Endometrial microvascular endothelial cells (primary cell): ENCODE results near the gene KIF21A. TPM values are rescaled to one million over a fixed set of nuclear protein-coding genes. Genes with fewer than 3 reads are reported as not detected.

ENCODE experiments used
- in situ Hi-C: cut with HindIII; loops from 2 replicates; pipeline ENCODE4 v1.10.0; 2017; ENCODE audit warnings: low sequenced_read_pairs, low pct_unique_long_range_greater_than_20kb; ENCODE audit errors: inconsistent ontology term
- total RNA-seq: library from RNA; depleted of rRNA; stranded (reverse); fragments of >200 nt; gene quantifications from one replicate; pipeline ENCODE4 v1.2.3, GENCODE V29; 2015; ENCODE audit errors: inconsistent ontology term

Gene KIF21A
- total RNA-seq, 1 donor from 2014 or later, result 6.5 TPM

- in situ Hi-C loops, result no loop called here
These were observed 1.5 kb downstream of the KIF21A start for GRCh38 chr12:39441189-39441962.

GRCh38 chr12:39440781-39441180 lies 2.1 kb downstream of the KIF21A start:
- in situ Hi-C loops, result no loop called here

GRCh38 chr12:39440101-39440500 lies 2.8 kb downstream of the KIF21A start:
- in situ Hi-C loops, result no loop called here

GRCh38 chr12:39435531-39435930 lies 7.4 kb downstream of the KIF21A start:
- in situ Hi-C loops, result no loop called here

GRCh38 chr12:39431797-39432196 lies 11.1 kb downstream of the KIF21A start:
- in situ Hi-C loops, result no loop called here

- in situ Hi-C loops, result no loop called here
These were observed 11.7 kb downstream of the KIF21A start for GRCh38 chr12:39431002-39431796.

GRCh38 chr12:39429809-39430208 lies 13.1 kb downstream of the KIF21A start:
- in situ Hi-C loops, result no loop called here

GRCh38 chr12:39427360-39427808 lies 15.5 kb downstream of the KIF21A start:
- in situ Hi-C loops, result no loop called here

GRCh38 chr12:39426636-39427240 lies 16.2 kb downstream of the KIF21A start:
- in situ Hi-C loops, result no loop called here

- in situ Hi-C loops, result no loop called here
These were observed 22.9 kb downstream of the KIF21A start for GRCh38 chr12:39420043-39420442.

GRCh38 chr12:39419471-39419870 lies 23.4 kb downstream of the KIF21A start:
- in situ Hi-C loops, result no loop called here

GRCh38 chr12:39417916-39418315 lies 25.0 kb downstream of the KIF21A start:
- in situ Hi-C loops, result no loop called here

- in situ Hi-C loops, result no loop called here
These were observed 28.8 kb downstream of the KIF21A start for GRCh38 chr12:39413836-39414771.

- in situ Hi-C loops, result no loop called here
These were observed 30.7 kb downstream of the KIF21A start for GRCh38 chr12:39412210-39412609.

- in situ Hi-C loops, result no loop called here
These were observed 36.7 kb downstream of the KIF21A start for GRCh38 chr12:39406262-39406661.

GRCh38 chr12:39405580-39405979 lies 37.3 kb downstream of the KIF21A start:
- in situ Hi-C loops, result no loop called here

GRCh38 chr12:39404000-39404399 lies 38.9 kb downstream of the KIF21A start:
- in situ Hi-C loops, result no loop called here

- in situ Hi-C loops, result no loop called here
These were observed 39.5 kb downstream of the KIF21A start for GRCh38 chr12:39403376-39403775.

GRCh38 chr12:39402922-39403321 lies 40.0 kb downstream of the KIF21A start:
- in situ Hi-C loops, result no loop called here
